Astrocyte of the cerebellum (primary cell): ENCODE measurements around the gene IGF1.
"Not testable (repeated sequence)": the region's sequence is repeated elsewhere in the genome, so short reads cannot be mapped to it uniquely, and the experiment has no call there.

Experiments
- DNase-seq: peaks from one replicate; pipeline ENCODE4 v3.0.0-alpha.2; 2011; ENCODE audit warnings: low read depth
- H3K4me3 ChIP-seq: 2 replicates; pipeline ENCODE4 v1.5.1; 2011; ENCODE audit warnings: mild to moderate bottlenecking, low read depth, low read length, moderate library complexity
- in situ Hi-C: cut with HindIII; loops from 2 replicates; pipeline ENCODE4 v1.10.0; 2017; ENCODE audit warnings: low sequenced_read_pairs
- TF ChIP-seq, protein P1 (sequence below): IDR thresholded peaks from 2 replicates; pipeline ENCODE4 v1.5.1; 2012; ENCODE audit warnings: low read length, low read depth, moderate library complexity, mild to moderate bottlenecking; ENCODE audit errors: missing control alignments

IGF1 gene

DNA sequence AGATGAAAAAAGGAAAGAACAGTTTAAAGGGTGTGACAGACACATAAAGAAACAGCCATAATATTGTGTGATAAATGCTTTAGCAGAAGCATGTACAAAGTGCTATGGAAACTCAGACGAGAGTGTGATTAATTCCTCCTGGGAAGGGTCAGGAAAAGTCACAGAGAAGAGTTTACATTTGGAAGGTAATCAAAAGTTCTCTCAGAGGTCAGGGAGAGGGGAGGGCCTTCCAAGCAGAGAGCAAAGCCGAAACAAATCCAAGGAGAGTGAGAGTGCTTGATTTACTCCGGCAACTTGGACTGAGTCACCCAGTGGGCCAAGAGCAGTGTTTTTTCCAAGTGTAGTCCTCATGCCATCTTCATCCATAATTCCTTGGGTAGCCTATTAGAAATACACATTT is 108.3 kb downstream of the IGF1 start:
- TF ChIP-seq, protein P1, sequence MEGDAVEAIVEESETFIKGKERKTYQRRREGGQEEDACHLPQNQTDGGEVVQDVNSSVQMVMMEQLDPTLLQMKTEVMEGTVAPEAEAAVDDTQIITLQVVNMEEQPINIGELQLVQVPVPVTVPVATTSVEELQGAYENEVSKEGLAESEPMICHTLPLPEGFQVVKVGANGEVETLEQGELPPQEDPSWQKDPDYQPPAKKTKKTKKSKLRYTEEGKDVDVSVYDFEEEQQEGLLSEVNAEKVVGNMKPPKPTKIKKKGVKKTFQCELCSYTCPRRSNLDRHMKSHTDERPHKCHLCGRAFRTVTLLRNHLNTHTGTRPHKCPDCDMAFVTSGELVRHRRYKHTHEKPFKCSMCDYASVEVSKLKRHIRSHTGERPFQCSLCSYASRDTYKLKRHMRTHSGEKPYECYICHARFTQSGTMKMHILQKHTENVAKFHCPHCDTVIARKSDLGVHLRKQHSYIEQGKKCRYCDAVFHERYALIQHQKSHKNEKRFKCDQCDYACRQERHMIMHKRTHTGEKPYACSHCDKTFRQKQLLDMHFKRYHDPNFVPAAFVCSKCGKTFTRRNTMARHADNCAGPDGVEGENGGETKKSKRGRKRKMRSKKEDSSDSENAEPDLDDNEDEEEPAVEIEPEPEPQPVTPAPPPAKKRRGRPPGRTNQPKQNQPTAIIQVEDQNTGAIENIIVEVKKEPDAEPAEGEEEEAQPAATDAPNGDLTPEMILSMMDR, result no peak
- in situ Hi-C loops, result no loop called here

DNA sequence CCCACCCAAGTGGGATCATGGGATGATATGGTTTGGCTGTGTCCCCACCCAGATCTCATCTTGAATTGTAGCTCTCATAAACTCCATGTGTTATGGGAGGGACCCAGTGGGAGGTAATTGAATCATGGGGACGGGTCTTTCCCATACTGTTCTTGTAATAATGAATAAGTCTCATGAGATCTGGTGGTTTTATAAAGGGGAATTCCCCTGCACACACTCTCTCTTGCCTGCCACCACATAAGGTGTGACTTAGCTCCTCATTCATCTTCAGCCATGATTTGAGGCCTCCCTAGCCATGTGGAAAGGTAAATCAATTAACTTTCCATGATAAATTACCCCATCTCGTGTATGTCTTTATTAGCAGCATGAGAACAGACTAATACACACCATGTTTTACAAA is 109.2 kb downstream of the IGF1 start:
- TF ChIP-seq, protein P1, result no peak
- in situ Hi-C loops, result no loop called here
- no peak for DNase-seq
- H3K4me3 ChIP-seq, result no peak overlapping the region

More for the DNA sequence above, 108.3 kb downstream of the IGF1 start:
- no peak for DNase-seq
- H3K4me3 ChIP-seq, result no peak overlapping the region

DNA sequence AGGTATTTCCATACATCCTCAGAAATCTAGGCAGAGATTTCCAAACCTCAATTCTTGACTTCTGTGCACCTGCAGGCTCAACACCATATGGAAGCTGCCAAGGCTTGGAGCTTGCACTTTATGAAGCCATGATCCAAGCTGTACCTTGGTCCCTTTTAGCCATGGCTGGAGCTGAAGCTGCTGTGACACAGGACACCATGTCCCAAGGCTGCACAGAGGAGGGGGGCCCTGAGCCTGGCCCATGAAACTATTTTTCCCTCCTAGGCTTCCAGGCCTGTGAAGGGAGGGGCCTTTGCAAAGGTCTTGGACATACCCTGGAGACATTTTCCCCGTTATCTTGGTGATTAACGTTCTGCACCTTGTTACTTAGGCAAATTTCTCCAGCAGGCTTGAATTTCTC is 110.5 kb downstream of the IGF1 start:
- in situ Hi-C loops, result no loop called here
- no peak for DNase-seq
- no peak overlapping the region for H3K4me3 ChIP-seq
- TF ChIP-seq, protein P1, result no peak

DNA sequence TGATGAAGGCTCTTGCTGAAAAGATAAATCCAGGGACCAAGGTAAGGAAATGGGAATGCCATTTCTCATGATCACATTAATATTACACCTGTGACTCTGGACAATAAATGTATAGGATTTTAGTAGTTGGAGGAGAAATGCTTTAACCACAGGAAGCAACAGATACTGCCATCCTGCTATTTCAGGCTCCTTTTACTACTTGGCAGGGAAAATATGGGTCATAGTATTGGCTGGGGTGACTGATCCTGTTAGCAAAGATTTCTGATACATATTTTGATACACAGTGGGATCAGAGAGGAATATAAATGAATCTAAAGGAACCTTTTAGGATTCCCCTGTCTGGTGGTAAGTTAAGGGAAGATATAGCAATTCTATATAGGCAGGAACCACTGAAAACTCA is 115.0 kb downstream of the IGF1 start:
- DNase-seq, result no peak
- in situ Hi-C loops, result no loop called here
- TF ChIP-seq, protein P1, result no peak
- no peak overlapping the region for H3K4me3 ChIP-seq

DNA sequence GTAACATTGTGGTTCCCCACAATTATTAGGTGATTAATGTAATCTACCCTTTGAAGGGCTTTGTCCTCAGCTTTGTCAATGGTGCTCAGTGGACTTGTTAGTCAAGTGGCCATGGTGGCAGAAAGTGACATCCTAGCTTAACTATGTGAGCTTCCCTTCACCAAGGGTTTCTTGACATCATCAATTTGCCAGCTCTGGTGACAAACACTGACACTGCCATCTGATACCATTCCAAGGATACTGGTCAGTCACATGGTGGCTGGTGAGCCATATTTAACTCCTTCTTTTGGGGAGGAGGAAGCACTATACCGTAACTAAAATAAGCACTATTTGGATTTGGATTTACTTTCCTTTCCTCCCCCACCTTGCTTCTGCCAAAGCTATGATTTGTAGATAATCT is 115.7 kb downstream of the IGF1 start:
- H3K4me3 ChIP-seq, result no peak overlapping the region
- TF ChIP-seq, protein P1, result no peak
- in situ Hi-C loops, result no loop called here
- DNase-seq, result no peak

DNA sequence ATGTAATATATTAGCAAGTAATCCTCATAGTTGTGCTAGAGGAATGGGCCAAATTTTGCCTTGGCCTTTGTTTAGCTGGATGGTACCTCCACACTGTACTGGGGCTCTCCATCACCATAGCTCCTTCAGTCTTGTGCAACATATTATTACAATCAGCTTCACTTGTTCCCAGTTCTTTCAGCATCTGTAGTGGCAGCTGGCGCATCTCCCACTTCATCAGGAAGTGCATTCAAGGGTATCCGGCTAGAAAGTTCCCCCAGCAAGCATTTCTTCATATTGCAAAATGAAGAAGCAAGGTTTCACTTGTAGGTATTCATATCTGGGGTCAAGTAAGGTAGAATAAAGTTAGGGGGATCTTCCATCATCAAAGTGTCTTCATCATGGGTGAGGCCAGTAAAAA is 123.7 kb downstream of the IGF1 start:
- no peak for DNase-seq
- in situ Hi-C loops, result no loop called here
- no peak overlapping the region for H3K4me3 ChIP-seq
- TF ChIP-seq, protein P1, result no peak

DNA sequence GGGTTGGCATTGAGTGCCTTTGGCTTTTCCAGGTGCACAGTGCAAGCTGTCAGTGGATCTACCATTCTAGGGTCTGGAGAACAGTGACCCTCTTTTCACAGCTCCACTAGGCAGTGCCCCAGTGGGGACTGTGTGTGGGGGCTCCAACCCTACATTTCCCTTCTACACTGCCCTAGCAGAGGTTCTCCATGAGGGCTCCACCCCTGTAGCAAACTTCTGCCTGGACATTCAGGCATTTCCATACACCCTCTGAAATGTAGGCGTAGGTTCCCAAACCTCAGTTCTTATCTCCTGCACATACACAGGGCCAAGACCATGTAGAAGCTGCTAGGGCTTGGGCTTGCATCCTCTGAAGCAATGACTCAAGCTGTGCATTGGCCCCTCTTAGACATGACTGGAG is 126.1 kb downstream of the IGF1 start:
- DNase-seq, H3K4me3 ChIP-seq, in situ Hi-C loops: not testable (repeated sequence)
